Measurements from ENCODE around the gene MIA. TPM values are rescaled to one million over a fixed set of nuclear protein-coding genes. Genes with fewer than 3 reads are reported as not detected.

MIA gene
- total and polyA plus RNA-seq, 2 of the 8 experiments (the other 6 are each of a cell fraction or from before 2014, with no cell fraction given), result not detected

GRCh38 chr19:40752257-40752781, 23.0 kb upstream of the MIA start:
- H3K9ac ChIP-seq (replicated peaks in 1 of 4; ENCODE audit: extremely low read depth in 1 of 4, low read depth in 3 of 4, low read length in 3 of 4), result peak overlapping the region in 3 of 4 experiments; percentile 67 to 99 (median 81); a peak in 5 of 7 replicates
- no peaks in the 10 kb centered on the region for H3K27me3 ChIP-seq (replicated peaks in 1 of 4; ENCODE audit: control insufficient read depth in 3 of 4, extremely low read depth in 1 of 4, insufficient read depth in 3 of 4, low read length in 3 of 4)
- H2BK20ac ChIP-seq (ENCODE audit: low read length), result no peak overlapping the region
- no peak overlapping the region for H3K4ac ChIP-seq (replicated peaks; ENCODE audit: insufficient read length, low read depth, low read length)
- H3K27ac ChIP-seq (ENCODE audit: low read depth, low read length), result no peak overlapping the region
- peaks cover 43 to 82% of the 10 kb centered on the region in 2 experiments for H3K79me2 ChIP-seq (ENCODE audit: control insufficient read depth in 1 of 2, insufficient read depth in 2 of 2, low read length in 2 of 2)
- H3K4me3 ChIP-seq (ENCODE audit: extremely low read depth in 1 of 4, insufficient read depth in 2 of 4, low read depth in 3 of 4, low read length in 4 of 4), result peak overlapping the region; percentile 77 to 99 (median 87); a peak in 6 of 8 replicates
- no peak overlapping the region for H3K56ac ChIP-seq (replicated peaks; ENCODE audit: insufficient read length, low read depth, low read length)
- H3K23me2 ChIP-seq (ENCODE audit: low read depth, low read length), result peaks cover 9% of the 10 kb centered on the region
- no peak for DNase-seq (ENCODE audit: low read depth in 1 of 2, low spot score in 2 of 2)
- no peak overlapping the region for H4K5ac ChIP-seq (ENCODE audit: insufficient read length, low read depth, low read length)
- peaks cover 10 to 41% (median 23%) of the 10 kb centered on the region in 4 experiments; a peak in 7 of 8 replicates for H3K36me3 ChIP-seq (ENCODE audit: control insufficient read depth in 2 of 4, insufficient read depth in 4 of 4, low read length in 3 of 4)
- no peak overlapping the region for H4K8ac ChIP-seq (ENCODE audit: extremely low read depth, insufficient read depth, low read length)
- H3K4me1 ChIP-seq (replicated peaks in 1 of 4; ENCODE audit: control insufficient read depth in 3 of 4, insufficient read depth in 4 of 4, low read length in 3 of 4), result peaks cover 0 to 7% (median 2%) of the 10 kb centered on the region in 4 experiments; a peak in 4 of 7 replicates
- H3K9me3 ChIP-seq (ENCODE audit: insufficient read depth in 2 of 2, low read depth in 1 of 2, low read length in 1 of 2), result no peaks in the 10 kb centered on the region
- peak overlapping the region; percentile 77; the same call in 1 of the 2 replicates for H2AK5ac ChIP-seq (ENCODE audit: low read depth, low read length)
- no peak overlapping the region for H2BK15ac ChIP-seq (ENCODE audit: low read length)
- no peak for FAIRE-seq
- no peak overlapping the region for H2BK120ac ChIP-seq (replicated peaks; ENCODE audit: low read depth, low read length)
- H2AFZ ChIP-seq (ENCODE audit: low read length), result no peak overlapping the region
- WGBS, 2 experiments (ENCODE audit: extremely low coverage in 1 of 2, insufficient coverage in 1 of 2, insufficient read length in 1 of 2, insufficient replicate concordance in 2 of 2, low coverage in 1 of 2, low lambda C conversion rate in 2 of 2, missing lambda C conversion rate in 1 of 2), result 83% methylated on average over 6 of the region's 12 CpGs; no CpG with 5 or more reads in 1 of the 2 experiments
- CTCF ChIA-PET (ENCODE audit: partially characterized antibody), result interaction anchor here (0.6 to 1.3 kb wide), 7 partner anchors 10 to 556 kb away, joined by 3 to 7 read pairs (median 4); partner anchors contain the start of genes COQ8B and ITPKC
- H2BK12ac ChIP-seq (ENCODE audit: low read depth, low read length), result no peak overlapping the region
- H3K18ac ChIP-seq (ENCODE audit: extremely low read depth, low read length), result no peak overlapping the region
- peak overlapping the region; percentile 80 to 99 for H3K4me2 ChIP-seq (ENCODE audit: insufficient read depth in 1 of 2, low read depth in 2 of 2, low read length in 2 of 2)
- no peak overlapping the region for H3K23ac ChIP-seq (ENCODE audit: insufficient read length)
- POLR2A ChIA-PET (ENCODE audit: partially characterized antibody), result interaction anchor here (0.6 to 15.7 kb wide), 15 partner anchors 9 to 314 kb away, joined by 3 to 399 read pairs (median 4); partner anchors contain the start of genes COQ8B, EGLN2, ITPKC and MIA
- H3K14ac ChIP-seq (ENCODE audit: insufficient read length), result no peak overlapping the region
- peaks cover 19 to 26% of the 10 kb centered on the region in 2 experiments for H4K20me1 ChIP-seq (replicated peaks in 1 of 2; ENCODE audit: control insufficient read depth in 1 of 2, insufficient read depth in 2 of 2, low read length in 2 of 2)
- peaks cover 7% of the 10 kb centered on the region for H3K79me1 ChIP-seq (ENCODE audit: low read depth, low read length)
- no peak overlapping the region for H2BK5ac ChIP-seq (ENCODE audit: low read depth, low read length)
- H4K91ac ChIP-seq (replicated peaks; ENCODE audit: insufficient read length, low read length), result no peak overlapping the region
- TF ChIP-seq CEBPB (IDR thresholded peaks at IDR 0.05; ENCODE audit: low read depth, low read length), result no peak
- TF ChIP-seq PHF8 (conservative IDR thresholded peaks at IDR 0.05; ENCODE audit: low read depth, low read length), result no peak
- no peak for TF ChIP-seq CBX8 (IDR thresholded peaks at IDR 0.05; ENCODE audit: borderline replicate concordance, low read depth, low read length)

All from H1 (cell line).